DND-41 (cell line): Measurements from ENCODE around the gene TEX51.

Source experiments
- ATAC-seq: fragments of 200-7000 bp; cut with Tn5 transposase; 3 replicates; pipeline ENCODE4 v1.9.1; 2021; ENCODE audit warnings: low read depth; ENCODE audit not compliant: insufficient read depth
- DNase-seq: peaks from one replicate; pipeline ENCODE4 v3.0.0-alpha.2; 2020
- H2AFZ ChIP-seq: 2 replicates; pipeline ENCODE4 v1.6.0; 2012; ENCODE audit warnings: low read depth, low read length
- H3K27ac ChIP-seq: 2 replicates; pipeline ENCODE4 v1.5.1; 2012; ENCODE audit warnings: low read length, inconsistent platforms
- H3K27me3 ChIP-seq: fragments of 200-600 bp; sonication (generic); 2 replicates; pipeline ENCODE4 v1.6.0; 2012; ENCODE audit warnings: low read length, mild to moderate bottlenecking, inconsistent platforms; ENCODE audit not compliant: insufficient read depth, poor library complexity
- H3K36me3 ChIP-seq: 2 replicates; pipeline ENCODE4 v1.5.1; 2012; ENCODE audit warnings: low read length, inconsistent platforms; ENCODE audit not compliant: insufficient read depth
- H3K4me1 ChIP-seq: 2 replicates; pipeline ENCODE4 v1.5.1; 2012; ENCODE audit warnings: mild to moderate bottlenecking, low read length; ENCODE audit not compliant: insufficient read depth
- H3K4me2 ChIP-seq: 2 replicates; pipeline ENCODE4 v1.6.0; 2012; ENCODE audit warnings: mild to moderate bottlenecking, moderate library complexity, low read length, inconsistent platforms; ENCODE audit not compliant: insufficient read depth
- H3K4me3 ChIP-seq, 2 experiments: fragments of 200-600 bp in 1 of 2; shearing (Covaris generic) in 1 of 2; 2 replicates each; pipeline ENCODE4 v1.5.1; 2012 to 2016; ENCODE audit warnings: inconsistent platforms in 2 of 2, low read length in 2 of 2, mild to moderate bottlenecking in 2 of 2, low read depth in 1 of 2, moderate library complexity in 1 of 2
- H3K79me2 ChIP-seq: 2 replicates; pipeline ENCODE4 v1.6.0; 2012; ENCODE audit warnings: low read length, inconsistent platforms; ENCODE audit not compliant: insufficient read depth
- H3K9ac ChIP-seq: 2 replicates; pipeline ENCODE4 v1.6.0; 2012; ENCODE audit warnings: low read depth, mild to moderate bottlenecking, inconsistent platforms, low read length, moderate library complexity
- H3K9me3 ChIP-seq: 2 replicates; pipeline ENCODE4 v1.5.1; 2012; ENCODE audit warnings: low read length, moderate library complexity, mild to moderate bottlenecking, inconsistent platforms; ENCODE audit not compliant: insufficient read depth, severe bottlenecking
- H4K20me1 ChIP-seq: 2 replicates; pipeline ENCODE4 v1.6.0; 2012; ENCODE audit warnings: low read length; ENCODE audit not compliant: insufficient read depth
- CTCF ChIP-seq: IDR thresholded peaks from 2 replicates; pipeline ENCODE4 v1.5.1; 2012; ENCODE audit warnings: borderline replicate concordance, low read length, moderate library complexity, mild to moderate bottlenecking; ENCODE audit not compliant: poor library complexity, severe bottlenecking; ENCODE audit errors: extremely low read depth
- EZH2 ChIP-seq: IDR thresholded peaks from 3 replicates; pipeline ENCODE4 v1.6.1; 2012; ENCODE audit warnings: borderline replicate concordance, low read depth, mild to moderate bottlenecking, moderate library complexity, low read length, inconsistent platforms; ENCODE audit not compliant: severe bottlenecking

The TEX51 gene

GRCh38 chr2:126888046-126888445 is 10.6 kb upstream of the TEX51 start:
- H3K4me1 ChIP-seq = no peaks in the 10 kb centered on the region
- TF ChIP-seq EZH2 = no peak
- peaks cover 7% of the 10 kb centered on the region for H3K27me3 ChIP-seq
- H3K36me3 ChIP-seq = no peaks in the 10 kb centered on the region
- H3K9ac ChIP-seq = no peak overlapping the region
- H3K27ac ChIP-seq = no peak overlapping the region
- H3K9me3 ChIP-seq = no peaks in the 10 kb centered on the region
- H3K4me2 ChIP-seq = no peak overlapping the region
- DNase-seq = no peak
- no peaks in the 10 kb centered on the region for H3K79me2 ChIP-seq
- H4K20me1 ChIP-seq = no peaks in the 10 kb centered on the region
- H3K4me3 ChIP-seq = no peak overlapping the region
- no peak for ATAC-seq
- no peak overlapping the region for H2AFZ ChIP-seq

GRCh38 chr2:126889071-126889470 is 9.6 kb upstream of the TEX51 start:
- Histone ChIP-seq H3K9ac (no peak overlapping the region), H2AFZ (no peak overlapping the region), H4K20me1 (no peaks in the 10 kb centered on the region), H3K27ac (no peak overlapping the region), H3K4me2 (no peak overlapping the region), H3K27me3 (peaks cover 7% of the 10 kb centered on the region), H3K36me3 (no peaks in the 10 kb centered on the region), H3K4me1 (no peaks in the 10 kb centered on the region), H3K79me2 (no peaks in the 10 kb centered on the region), H3K4me3 (no peak overlapping the region), H3K9me3 (no peaks in the 10 kb centered on the region)
- TF ChIP-seq EZH2 = no peak
- DNase-seq (no peak), ATAC-seq (no peak)

- Histone ChIP-seq H3K9me3 (no peaks in the 10 kb centered on the region), H3K4me3 (no peak overlapping the region), H3K9ac (no peak overlapping the region), H3K27ac (no peak overlapping the region), H3K4me2 (no peak overlapping the region), H4K20me1 (no peaks in the 10 kb centered on the region), H3K27me3 (peaks cover 7% of the 10 kb centered on the region), H3K36me3 (no peaks in the 10 kb centered on the region), H3K79me2 (no peaks in the 10 kb centered on the region), H2AFZ (no peak overlapping the region), H3K4me1 (no peaks in the 10 kb centered on the region)
- DNase-seq (no peak), ATAC-seq (no peak)
- TF ChIP-seq EZH2 = no peak
- TF ChIP-seq CTCF = no peak
Measured at GRCh38 chr2:126889496-126890135, 9.1 kb upstream of the TEX51 start.

GRCh38 chr2:126890136-126890510 is 8.6 kb upstream of the TEX51 start:
- no peak for DNase-seq
- no peaks in the 10 kb centered on the region for H3K4me1 ChIP-seq
- peaks cover 7% of the 10 kb centered on the region for H3K27me3 ChIP-seq
- no peaks in the 10 kb centered on the region for H3K9me3 ChIP-seq
- H3K27ac ChIP-seq = no peak overlapping the region
- no peak for ATAC-seq
- TF ChIP-seq CTCF (no peak), EZH2 (no peak)
- H3K79me2 ChIP-seq = no peaks in the 10 kb centered on the region
- no peaks in the 10 kb centered on the region for H4K20me1 ChIP-seq
- no peak overlapping the region for H3K4me2 ChIP-seq
- H3K36me3 ChIP-seq = no peaks in the 10 kb centered on the region
- no peak overlapping the region for H3K9ac ChIP-seq
- no peak overlapping the region for H3K4me3 ChIP-seq
- no peak overlapping the region for H2AFZ ChIP-seq
